GM18861 (cell line): ENCODE results near the gene FUS.

ENCODE experiments used
- ATAC-seq: cut with Tn5 transposase; IDR thresholded peaks from one replicate; pipeline ENCODE4 v1.9.1; 2021; ENCODE audit not compliant: unreplicated experiment

The FUS gene

DNA sequence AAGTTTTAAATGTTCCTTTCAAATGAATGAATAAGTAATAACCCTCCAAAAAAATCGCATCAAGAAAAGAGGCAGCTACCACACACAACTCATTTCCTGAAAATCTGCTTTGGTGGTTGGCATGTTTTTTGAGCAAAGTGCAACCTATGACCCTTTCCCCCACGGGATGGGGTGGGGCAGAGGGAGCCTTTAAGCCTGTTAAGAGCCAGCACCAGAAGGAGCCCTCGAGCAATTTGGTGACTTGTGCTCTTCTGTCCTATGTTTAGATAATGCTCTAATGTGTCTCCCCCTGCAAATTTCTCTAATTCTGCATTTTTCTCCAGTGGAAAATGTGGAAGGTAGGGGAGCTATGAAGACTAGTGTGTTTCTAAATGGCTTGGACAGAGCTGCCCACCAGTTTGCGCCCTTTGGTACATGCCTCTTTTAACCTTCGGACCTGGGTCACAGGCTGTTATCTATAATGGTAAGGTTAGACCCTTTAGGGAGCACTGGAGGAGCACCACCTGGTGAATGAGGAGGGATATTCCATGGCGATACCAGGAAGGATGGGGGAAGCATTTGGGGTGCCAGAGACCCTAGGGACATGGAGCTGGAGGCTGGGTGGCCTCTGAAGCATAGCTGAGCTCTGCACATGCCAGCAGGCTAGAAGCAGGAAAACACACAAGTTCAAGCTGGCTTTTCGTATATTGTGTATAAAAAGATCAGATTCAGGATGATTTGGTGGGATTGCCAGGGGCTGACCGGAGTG, 21.1 kb downstream of the FUS start:
- ATAC-seq, result no peak

DNA sequence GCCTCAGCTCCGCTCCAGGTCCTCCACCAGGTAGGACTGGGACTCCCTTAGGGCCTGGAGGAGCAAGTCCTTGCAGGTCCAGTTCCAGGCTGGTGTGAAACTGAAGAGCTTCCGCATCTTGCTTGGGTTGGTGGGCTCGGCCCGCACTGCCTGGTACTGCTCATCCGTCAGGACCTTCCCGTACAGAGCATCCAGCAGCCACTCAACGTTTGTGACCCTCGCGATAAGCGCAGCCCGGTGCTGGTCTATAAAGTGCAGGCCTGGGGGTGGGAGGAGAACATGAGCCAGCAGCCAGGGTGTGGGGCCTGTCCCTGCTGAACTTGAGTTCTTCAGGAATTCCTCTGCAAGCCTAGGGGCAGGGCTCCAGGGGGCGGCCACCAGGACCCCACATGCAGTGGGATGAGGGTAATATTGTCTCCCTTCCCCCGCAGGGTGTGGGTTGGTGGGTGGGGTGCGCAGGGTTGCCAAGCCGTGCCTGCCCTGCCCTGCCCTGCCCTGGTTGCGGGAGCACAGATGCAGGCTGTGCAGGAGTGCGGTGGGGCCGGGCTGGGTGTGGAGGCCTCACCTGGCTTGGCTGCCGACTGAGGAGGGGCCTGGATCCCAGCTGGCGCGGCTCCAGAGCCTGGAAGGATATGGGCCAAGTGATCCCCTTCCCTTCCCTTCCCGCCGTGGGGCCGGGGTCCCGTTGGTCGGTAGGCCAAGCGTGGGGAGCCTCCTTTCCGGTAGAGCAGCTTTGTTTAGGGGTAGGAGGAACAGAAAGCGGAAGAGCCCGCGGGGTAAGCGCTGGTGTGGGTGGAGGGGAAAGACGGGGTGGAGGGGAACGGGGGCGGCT, 21.9 kb downstream of the FUS start:
- no peak for ATAC-seq

DNA sequence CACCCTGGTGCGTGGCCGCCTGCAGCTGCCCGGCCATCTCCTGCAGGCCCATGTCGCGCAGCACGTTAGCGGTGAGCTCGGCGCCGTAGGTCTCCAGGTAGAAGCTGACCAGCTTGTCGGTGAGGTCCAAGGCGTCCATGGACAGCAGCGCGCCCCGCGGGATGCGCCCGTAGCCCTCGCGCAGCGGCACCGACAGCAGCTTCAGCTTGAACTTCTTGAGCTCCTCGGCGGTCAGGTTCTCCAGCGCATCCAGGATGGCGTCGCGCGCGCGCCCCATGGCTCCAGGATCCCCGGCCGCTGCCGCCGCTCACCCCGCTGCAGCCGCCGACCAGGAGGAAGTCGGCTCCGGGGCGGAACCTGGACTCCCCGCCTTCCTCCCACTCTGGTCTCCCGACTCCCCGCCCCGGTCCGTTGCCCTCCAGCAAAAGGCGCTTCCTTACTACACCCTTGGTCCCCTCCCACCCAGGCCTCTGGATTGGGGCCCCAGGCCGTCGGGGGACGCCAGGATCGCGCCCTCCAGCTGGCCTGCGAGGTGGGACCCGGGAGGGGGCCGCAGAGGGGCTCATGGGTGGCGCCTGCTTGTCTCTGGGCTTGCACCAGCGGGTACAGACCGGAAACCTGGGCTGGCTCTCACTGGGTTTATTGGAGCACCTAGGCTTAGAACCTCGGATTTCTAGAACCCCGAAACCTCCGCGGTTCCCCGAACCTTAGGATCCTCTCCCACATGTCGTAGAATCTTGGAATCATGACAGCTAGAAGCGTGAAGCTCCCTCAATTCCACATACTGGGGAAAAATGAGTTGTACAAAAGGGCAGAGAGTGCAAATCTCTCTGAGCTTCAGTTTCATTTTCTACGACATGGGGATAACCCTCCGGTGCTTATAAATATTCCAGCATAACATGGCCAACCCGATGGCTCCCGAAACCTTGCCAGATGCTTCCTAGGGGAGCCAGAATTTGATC, 22.8 kb downstream of the FUS start, which contains the start of gene PYCARD:
PYCARD (minus strand) TSS at position 347 of the 962 bp plus-strand sequence; CDS start at position 277, 70 bp downstream.
- ATAC-seq, result no peak

DNA sequence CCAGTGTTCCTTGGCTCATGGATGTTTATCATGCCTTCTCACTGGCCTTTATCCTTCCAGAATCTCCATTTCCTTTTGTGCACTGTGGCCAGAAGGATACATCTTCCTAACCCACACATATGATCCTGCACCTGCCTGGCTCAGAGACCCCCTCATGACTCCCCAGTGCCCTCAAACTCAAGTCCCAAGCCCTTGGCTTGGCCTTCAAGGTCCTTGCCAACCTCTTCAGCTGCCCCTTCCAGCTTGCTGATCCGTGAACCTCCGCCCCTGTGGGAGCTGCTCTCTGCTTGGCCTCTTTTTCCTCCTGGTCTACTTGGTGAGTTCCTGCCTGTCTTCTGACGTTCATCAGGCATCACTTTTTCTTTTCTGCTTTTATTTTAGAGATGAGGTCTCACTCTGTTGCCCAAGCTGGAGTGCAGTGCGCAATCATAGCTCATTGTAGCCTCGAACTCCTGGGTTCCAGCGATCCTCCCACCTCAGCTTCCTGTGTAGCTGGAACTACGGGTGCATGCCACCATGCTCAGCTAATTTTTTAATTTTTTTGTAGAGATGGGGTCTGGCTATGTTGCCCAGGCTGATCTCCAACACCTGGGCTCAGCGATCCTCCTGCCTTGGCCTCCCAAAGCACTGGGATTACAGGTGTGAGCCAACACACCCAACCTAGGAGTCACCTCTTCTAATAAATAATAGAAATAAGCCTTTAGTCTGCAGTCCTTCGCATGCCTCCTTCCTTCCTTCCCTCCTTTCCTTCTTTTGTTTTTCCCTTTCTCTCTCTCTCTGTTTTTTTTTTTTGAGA, 25.1 kb downstream of the FUS start:
- ATAC-seq, result no peak

GRCh38 chr16:31206776-31207175, 26.8 kb downstream of the FUS start:
- no peak for ATAC-seq

DNA sequence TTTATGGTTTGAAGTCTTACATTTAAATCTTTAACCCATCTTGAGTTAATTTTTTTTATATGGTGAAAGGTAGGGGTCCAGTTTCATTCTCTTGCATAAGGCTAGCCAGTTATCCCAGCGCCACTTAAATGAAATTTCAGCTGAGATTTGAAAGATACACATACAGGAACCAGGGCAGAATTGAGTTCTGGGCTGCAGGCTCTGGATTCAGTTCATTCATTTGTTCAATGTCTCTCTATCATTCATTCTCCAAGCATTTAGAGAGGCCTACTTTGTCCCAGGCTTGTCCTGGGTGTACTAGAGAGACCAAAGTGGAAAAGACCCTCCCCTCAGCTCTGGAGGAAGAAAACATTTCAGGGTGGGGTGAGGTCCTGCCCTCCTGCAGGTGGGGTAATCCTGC, 33.4 kb downstream of the FUS start:
- no peak for ATAC-seq

GRCh38 chr16:31213877-31214707, 34.2 kb downstream of the FUS start, which contains the start of gene TRIM72:
Gene TRIM72, plus strand, starts transcription at chr16:31214119. Its CDS starts 620 bp downstream, at chr16:31214739.
- ATAC-seq, result no peak

- no peak for ATAC-seq
Measured at GRCh38 chr16:31214708-31215286, 34.9 kb downstream of the FUS start.

- ATAC-seq, result no peak
Measured at GRCh38 chr16:31215287-31216162, 35.6 kb downstream of the FUS start.

DNA sequence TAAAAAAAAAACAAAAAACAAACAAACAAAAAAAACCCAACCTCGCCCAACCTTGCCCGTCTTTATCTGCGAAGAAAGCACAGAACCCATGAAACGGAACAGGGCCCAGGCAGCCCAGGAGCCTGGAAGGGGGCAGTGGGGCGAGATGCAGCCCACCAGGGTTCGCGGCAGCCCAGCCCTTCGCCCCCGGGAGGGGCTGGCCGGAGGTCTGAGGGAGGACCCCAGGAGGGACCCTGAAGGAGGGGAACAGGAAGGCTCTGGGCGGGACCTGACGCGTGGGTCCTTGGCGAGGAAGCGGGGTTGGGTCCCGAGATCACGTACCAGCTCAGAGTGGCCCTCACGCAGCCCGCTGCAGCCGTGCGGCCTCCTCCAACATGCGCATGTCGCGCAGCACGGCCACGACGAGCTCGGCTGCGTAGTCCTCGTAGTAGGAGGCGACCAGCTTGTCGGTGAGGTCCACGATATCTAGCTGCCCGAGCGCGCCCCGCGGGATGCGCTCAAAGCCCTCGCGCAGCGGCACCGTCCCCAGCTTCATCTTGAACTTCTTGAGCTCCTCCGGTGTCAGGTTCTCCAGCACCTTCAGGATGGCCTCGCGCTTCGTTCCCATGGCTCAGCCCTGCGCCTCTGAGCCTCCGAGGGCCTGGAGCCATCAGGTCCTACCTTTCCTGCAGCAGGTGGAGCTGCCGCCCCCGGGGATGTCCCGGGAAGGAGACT, 36.6 kb downstream of the FUS start, which contains the start of gene PYDC1:
PYDC1 (minus strand) TSS at position 714 of the 714 bp plus-strand sequence; CDS start at position 607, 107 bp downstream.
- ATAC-seq, result no peak

DNA sequence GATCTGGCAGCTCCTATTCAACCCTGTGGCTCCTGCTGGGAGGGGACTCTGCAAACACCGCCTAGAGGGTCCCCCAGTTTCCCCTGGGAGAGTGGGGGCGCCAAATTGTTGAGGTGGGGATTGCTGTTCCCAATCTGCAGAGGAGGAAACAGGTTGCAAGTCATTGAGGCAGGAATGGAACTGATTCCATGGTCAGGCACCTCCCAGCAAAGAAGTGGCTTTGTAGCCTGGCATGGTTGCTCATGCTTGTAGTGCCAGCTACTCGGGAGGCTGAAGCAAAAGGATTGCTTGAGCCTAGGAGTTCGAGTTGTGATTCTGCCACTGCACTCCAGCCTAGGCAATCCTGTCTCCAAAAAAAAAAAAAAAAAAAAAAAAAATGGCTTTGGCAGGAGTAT, 37.2 kb downstream of the FUS start:
- no peak for ATAC-seq

DNA sequence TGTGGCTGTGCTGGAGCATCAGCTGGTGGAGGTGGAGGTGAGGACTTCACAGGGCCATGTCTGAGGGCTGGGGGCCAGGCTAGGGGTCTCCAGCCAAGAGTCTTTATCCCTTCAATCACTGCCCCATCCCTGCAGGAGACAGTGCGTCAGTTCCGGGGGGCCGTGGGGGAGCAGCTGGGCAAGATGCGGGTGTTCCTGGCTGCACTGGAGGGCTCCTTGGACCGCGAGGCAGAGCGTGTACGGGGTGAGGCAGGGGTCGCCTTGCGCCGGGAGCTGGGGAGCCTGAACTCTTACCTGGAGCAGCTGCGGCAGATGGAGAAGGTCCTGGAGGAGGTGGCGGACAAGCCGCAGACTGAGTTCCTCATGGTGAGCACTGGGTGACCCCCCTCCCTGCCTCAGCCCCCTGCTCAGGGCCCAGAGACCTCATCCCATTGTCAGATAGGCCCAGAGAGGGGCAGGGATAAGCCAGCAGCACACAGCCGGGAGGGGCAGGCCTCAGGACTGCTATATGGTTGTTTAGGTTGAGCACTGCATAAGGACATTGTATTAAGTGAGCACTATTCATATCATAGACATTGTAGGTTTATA, 39.3 kb downstream of the FUS start:
- ATAC-seq, result no peak

DNA sequence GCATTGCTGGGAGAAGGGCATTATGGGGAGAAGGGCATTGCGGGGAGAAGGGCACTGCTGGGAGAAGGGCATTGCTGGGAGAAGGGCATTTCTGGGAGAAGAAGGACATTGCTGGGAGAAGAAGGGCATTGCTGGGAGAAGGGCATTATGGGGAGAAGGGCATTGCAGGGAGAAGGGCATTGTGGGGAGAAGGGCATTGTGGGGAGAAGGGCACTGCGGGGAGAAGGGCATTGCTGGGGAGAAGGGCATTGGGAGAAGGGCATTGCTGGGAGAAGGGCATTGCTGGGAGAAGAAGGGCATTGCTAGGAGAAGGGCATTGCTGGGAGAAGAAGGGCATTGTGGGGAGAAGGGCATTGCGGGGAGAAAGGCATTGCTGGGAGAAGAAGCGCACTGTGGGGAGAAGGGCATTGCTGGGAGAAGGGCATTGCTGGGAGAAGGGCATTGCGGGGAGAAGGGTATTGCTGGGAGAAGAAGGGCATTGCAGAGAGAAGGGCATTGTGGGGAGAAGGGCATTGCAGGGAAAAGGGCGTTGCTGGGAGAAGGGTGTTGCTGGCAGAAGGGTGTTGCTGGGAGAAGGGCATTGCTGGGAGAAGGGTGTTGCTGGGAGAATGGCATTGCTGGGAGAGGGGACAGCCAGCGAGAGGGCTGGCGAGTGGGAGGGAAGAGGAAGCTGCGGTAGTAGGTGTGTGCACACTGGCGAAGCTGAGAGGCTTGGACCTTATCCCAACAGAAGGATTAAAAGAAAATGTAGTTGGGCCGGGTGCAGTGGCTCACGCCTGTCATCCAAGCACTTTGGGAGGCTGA, 41.6 kb downstream of the FUS start:
- no peak for ATAC-seq

GRCh38 chr16:31223044-31223443, 43.1 kb downstream of the FUS start:
- ATAC-seq, result no peak

- no peak for ATAC-seq
Measured at GRCh38 chr16:31224092-31224955, 44.4 kb downstream of the FUS start.
